ENCODE results near the gene FXYD3.

The FXYD3 gene

GRCh38 chr19:35106898-35107541, 8.6 kb upstream of the FXYD3 start:
- TF ChIP-seq, protein P1, sequence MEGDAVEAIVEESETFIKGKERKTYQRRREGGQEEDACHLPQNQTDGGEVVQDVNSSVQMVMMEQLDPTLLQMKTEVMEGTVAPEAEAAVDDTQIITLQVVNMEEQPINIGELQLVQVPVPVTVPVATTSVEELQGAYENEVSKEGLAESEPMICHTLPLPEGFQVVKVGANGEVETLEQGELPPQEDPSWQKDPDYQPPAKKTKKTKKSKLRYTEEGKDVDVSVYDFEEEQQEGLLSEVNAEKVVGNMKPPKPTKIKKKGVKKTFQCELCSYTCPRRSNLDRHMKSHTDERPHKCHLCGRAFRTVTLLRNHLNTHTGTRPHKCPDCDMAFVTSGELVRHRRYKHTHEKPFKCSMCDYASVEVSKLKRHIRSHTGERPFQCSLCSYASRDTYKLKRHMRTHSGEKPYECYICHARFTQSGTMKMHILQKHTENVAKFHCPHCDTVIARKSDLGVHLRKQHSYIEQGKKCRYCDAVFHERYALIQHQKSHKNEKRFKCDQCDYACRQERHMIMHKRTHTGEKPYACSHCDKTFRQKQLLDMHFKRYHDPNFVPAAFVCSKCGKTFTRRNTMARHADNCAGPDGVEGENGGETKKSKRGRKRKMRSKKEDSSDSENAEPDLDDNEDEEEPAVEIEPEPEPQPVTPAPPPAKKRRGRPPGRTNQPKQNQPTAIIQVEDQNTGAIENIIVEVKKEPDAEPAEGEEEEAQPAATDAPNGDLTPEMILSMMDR (IDR thresholded peaks at IDR 0.05; ENCODE audit: insufficient read depth, missing control alignments), result no peak
- FAIRE-seq (no peak), DNase-seq (ENCODE audit: insufficient read length, low spot score) (no peak)

- DNase-seq (ENCODE audit: insufficient read length, low spot score), result no peak
- TF ChIP-seq, protein P1 (IDR thresholded peaks at IDR 0.05; ENCODE audit: insufficient read depth, missing control alignments), result no peak
- FAIRE-seq, result no peak
Measured at GRCh38 chr19:35107545-35107944, 8.1 kb upstream of the FXYD3 start.

GRCh38 chr19:35108730-35109129, 6.9 kb upstream of the FXYD3 start:
- TF ChIP-seq, protein P1 (IDR thresholded peaks at IDR 0.05; ENCODE audit: insufficient read depth, missing control alignments), result no peak
- FAIRE-seq (no peak), DNase-seq (ENCODE audit: insufficient read length, low spot score) (no peak)

DNA sequence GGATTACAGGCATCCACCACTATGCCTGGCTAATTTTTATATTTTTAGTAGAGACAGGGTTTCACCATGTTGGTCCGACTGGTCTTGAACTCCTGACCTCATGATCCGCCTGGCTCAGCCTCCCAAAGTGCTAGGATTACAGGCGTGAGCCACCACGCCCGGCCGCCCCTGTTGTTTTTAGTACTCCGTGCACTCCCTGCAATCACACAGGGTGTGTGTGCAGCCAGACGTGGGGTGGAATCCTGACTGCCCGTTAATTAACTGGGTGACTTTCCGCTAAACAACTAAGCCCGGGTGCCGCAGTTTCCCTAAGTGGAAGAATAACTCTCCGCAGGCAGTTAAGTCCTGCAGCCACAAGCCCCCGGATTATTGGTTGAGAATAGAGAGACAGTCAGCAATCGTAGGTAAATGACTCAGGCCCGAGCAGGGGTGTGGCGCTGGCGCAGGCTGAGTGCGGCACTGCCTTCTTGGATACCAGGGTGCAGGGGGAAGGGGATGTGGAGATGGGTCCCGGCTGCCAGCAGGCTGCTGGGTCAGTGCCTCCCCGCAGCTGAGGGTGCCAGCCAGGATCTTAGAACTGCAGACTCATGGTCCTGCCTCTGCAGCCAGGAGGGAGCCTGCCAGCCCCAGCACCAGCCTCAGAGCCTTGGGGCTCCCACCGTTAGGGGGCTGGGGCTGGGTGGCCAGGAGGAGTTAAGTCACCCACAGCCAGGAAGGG, 6.1 kb upstream of the FXYD3 start:
- FAIRE-seq (no peak), DNase-seq (ENCODE audit: insufficient read length, low spot score) (no peak)
- TF ChIP-seq, protein P1 (IDR thresholded peaks at IDR 0.05; ENCODE audit: insufficient read depth, missing control alignments), result no peak

DNA sequence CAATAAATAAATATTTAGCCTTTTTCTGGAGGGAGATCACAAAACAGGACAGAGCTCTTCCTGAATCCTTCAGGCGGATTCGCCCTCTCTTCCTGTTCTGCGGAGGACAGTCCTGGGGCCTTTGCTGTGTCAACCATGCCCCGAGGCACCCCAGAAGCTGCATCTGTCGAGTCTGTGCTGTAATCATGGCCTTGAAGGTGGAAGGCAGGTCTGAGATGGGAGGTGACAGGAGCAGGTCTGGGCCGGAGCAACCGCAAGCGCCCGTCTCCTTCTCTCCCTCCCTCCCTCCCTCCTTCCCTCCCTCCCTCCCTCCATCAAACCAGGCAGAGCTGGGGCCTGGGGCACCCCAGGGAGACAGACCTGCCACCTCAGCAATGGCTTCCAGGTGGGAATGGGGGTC, 4.6 kb upstream of the FXYD3 start:
- no peak for FAIRE-seq
- DNase-seq (ENCODE audit: insufficient read length, low spot score), result no peak
- TF ChIP-seq, protein P1 (IDR thresholded peaks at IDR 0.05; ENCODE audit: insufficient read depth, missing control alignments), result no peak

DNA sequence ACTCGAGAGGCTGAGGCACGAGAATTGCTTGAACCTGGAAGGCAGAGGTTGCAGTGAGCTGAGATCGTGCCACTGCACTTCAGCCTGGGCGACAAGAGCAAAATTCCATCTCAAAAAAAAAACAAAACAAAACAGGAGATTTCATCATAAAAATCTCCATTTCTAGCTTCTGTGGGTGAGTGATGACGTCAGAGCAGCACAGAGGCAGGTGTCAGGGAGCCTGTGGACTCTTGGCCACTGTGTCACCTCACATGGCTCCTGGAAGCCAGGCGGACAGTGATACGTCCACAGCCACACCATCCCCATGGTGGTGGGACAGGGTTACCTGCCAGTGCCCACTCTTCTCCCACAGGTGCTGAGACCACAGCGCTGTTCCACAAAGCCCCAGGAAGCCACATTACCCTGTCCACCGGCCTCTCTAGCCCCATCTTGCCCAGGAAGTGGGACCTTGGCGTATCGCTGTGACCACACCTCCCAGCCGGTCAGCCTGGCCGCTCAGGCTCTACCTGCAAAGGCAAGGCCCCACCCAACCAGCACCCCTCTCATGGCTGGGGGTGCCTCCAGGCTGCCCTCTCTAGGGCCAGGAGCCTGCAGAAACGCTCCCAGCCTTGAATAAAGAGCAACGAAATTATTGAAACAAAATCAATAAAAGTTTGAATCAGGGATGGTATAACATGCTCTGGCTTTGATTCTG, 2.5 kb upstream of the FXYD3 start:
- no peak for FAIRE-seq

More for the DNA sequence above, 2.5 kb upstream of the FXYD3 start:
- DNase-seq (ENCODE audit: insufficient read length, low spot score), result no peak
- TF ChIP-seq, protein P1 (IDR thresholded peaks at IDR 0.05; ENCODE audit: insufficient read depth, missing control alignments), result no peak
